K562 (cell line): ENCODE results near the gene NR5A1. TPM values are rescaled to one million over a fixed set of nuclear protein-coding genes. Genes with fewer than 3 reads are reported as not detected.

Experiments
- NCOA1 ChIP-seq: fragments of 450-650 bp; IDR thresholded peaks from 2 replicates; pipeline ENCODE4 v1.6.1; 2016; ENCODE audit warnings: low read depth
- polyA plus RNA-seq, 8 experiments: library from polyadenylated mRNA; depleted of rRNA in 4 of 8; stranded (reverse) in 5 of 8; unstranded in 3 of 8; fragments of >200 nt; fragmentation: Nextera tagmentation in 2 of 8; fragmentation: Illumina TruSeq in 1 of 8; extraction: Ambion mirVana in 2 of 8; extraction: Trizol in 1 of 8; gene quantifications; 2 replicates each; pipeline versions ENCODE4 v1.2.1 to v1.2.3, GENCODE V29; 2011 to 2014; ENCODE audit warnings: inconsistent platforms in 1 of 8, missing spikeins in 1 of 8
- total RNA-seq, 7 experiments: library from RNA; depleted of rRNA in 6 of 7; stranded (reverse); fragments of >200 nt in 6 of 7; fragmentation: Illumina TruSeq in 2 of 7; extraction: Trizol in 2 of 7; gene quantifications; 2 replicates each; pipeline versions ENCODE4 v1.2.1 to v1.2.3, GENCODE V29; 2011 to 2021; ENCODE audit warnings: low replicate concordance in 1 of 7
- TF ChIP-seq, protein P1 (sequence below), 2 experiments: fragments of 450-650 bp in 1 of 2; sonication (generic) in 1 of 2; formaldehyde crosslinking in 1 of 2; IDR thresholded peaks; 2 replicates each; pipeline versions ENCODE4 v1.7.1 to v1.9.0; 2016 to 2022; ENCODE audit warnings: inconsistent platforms in 1 of 2, mild to moderate bottlenecking in 1 of 2, missing genetic modification reagents in 1 of 2
- TF ChIP-seq, protein P2 (sequence below): fragments of 450-650 bp; formaldehyde crosslinking; IDR thresholded peaks from 2 replicates; pipeline ENCODE4 v1.4.0; 2022; ENCODE audit warnings: missing genetic modification characterization

Gene NR5A1
- total and polyA plus RNA-seq, 9 of the 15 experiments (the other 6 are each of a cell fraction or from before 2014, with no cell fraction given), result 0.11 to 0.32 (median 0.20) TPM; not detected in 6

DNA sequence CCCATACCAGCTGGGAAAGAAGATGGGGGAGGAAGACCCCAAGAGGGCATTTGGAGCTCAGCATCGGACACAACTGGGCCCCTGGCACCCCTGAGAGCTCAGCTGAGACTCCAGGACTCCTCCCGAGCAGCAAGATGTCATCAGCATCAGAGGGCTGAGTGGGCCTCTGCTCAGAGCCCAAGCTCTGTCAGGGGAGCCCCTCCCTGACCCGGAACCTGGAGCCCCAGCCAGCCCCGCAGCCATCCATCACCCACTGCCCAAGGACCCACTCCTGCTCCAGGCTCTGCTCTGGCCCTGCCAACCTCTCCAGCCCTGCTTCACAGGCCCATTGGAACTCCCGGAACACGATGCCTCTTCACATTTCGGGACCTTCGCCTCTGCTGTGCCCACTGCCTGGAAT, 9.8 kb downstream of the NR5A1 start (continued):
- TF ChIP-seq, protein P1, sequence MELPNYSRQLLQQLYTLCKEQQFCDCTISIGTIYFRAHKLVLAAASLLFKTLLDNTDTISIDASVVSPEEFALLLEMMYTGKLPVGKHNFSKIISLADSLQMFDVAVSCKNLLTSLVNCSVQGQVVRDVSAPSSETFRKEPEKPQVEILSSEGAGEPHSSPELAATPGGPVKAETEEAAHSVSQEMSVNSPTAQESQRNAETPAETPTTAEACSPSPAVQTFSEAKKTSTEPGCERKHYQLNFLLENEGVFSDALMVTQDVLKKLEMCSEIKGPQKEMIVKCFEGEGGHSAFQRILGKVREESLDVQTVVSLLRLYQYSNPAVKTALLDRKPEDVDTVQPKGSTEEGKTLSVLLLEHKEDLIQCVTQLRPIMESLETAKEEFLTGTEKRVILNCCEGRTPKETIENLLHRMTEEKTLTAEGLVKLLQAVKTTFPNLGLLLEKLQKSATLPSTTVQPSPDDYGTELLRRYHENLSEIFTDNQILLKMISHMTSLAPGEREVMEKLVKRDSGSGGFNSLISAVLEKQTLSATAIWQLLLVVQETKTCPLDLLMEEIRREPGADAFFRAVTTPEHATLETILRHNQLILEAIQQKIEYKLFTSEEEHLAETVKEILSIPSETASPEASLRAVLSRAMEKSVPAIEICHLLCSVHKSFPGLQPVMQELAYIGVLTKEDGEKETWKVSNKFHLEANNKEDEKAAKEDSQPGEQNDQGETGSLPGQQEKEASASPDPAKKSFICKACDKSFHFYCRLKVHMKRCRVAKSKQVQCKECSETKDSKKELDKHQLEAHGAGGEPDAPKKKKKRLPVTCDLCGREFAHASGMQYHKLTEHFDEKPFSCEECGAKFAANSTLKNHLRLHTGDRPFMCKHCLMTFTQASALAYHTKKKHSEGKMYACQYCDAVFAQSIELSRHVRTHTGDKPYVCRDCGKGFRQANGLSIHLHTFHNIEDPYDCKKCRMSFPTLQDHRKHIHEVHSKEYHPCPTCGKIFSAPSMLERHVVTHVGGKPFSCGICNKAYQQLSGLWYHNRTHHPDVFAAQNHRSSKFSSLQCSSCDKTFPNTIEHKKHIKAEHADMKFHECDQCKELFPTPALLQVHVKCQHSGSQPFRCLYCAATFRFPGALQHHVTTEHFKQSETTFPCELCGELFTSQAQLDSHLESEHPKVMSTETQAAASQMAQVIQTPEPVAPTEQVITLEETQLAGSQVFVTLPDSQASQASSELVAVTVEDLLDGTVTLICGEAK (IDR thresholded peaks at IDR 0.05), result no peak
- TF ChIP-seq, protein P1 (CRISPR knock-in tag; IDR thresholded peaks at IDR 0.05), result no peak
- TF ChIP-seq NCOA1, result no peak
- TF ChIP-seq, protein P2, sequence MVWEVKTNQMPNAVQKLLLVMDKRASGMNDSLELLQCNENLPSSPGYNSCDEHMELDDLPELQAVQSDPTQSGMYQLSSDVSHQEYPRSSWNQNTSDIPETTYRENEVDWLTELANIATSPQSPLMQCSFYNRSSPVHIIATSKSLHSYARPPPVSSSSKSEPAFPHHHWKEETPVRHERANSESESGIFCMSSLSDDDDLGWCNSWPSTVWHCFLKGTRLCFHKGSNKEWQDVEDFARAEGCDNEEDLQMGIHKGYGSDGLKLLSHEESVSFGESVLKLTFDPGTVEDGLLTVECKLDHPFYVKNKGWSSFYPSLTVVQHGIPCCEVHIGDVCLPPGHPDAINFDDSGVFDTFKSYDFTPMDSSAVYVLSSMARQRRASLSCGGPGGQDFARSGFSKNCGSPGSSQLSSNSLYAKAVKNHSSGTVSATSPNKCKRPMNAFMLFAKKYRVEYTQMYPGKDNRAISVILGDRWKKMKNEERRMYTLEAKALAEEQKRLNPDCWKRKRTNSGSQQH, result no peak
